IPS-NIHi11 (cell line): ENCODE data around the gene EFNA3.

Experiments used
- DNase-seq: peaks from one replicate; pipeline ENCODE4 v3.0.0; 2012; ENCODE audit warnings: mixed read lengths, low spot score

EFNA3 gene

DNA sequence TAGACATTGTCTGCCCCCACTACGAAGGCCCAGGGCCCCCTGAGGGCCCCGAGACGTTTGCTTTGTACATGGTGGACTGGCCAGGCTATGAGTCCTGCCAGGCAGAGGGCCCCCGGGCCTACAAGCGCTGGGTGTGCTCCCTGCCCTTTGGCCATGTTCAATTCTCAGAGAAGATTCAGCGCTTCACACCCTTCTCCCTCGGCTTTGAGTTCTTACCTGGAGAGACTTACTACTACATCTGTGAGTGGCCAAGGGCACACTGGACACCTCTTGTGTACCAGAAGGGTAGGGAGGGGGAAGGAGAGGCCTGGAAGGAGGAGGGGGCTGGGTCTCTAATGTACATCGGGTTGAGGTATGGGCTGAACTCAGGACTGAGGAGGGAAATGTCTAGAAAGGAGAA, 11.9 kb upstream of the EFNA3 start:
- DNase-seq: no peak

DNA sequence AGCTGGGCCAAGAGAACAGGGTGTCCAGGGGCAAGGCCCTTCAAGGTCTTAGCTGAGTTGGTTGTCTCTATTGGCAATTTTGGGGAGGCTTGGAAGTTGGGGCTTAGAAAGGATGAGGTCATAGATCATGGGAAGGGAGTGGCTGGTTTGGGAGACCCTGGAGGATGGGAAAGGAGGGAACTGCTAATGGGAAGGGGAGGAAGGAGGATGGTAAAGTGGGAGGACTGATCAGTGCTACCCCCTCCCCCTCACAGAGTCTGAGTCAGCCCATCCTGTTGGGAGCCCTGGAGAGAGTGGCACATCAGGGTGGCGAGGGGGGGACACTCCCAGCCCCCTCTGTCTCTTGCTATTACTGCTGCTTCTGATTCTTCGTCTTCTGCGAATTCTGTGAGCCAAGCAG, 10.0 kb upstream of the EFNA3 start:
- no peak for DNase-seq

DNA sequence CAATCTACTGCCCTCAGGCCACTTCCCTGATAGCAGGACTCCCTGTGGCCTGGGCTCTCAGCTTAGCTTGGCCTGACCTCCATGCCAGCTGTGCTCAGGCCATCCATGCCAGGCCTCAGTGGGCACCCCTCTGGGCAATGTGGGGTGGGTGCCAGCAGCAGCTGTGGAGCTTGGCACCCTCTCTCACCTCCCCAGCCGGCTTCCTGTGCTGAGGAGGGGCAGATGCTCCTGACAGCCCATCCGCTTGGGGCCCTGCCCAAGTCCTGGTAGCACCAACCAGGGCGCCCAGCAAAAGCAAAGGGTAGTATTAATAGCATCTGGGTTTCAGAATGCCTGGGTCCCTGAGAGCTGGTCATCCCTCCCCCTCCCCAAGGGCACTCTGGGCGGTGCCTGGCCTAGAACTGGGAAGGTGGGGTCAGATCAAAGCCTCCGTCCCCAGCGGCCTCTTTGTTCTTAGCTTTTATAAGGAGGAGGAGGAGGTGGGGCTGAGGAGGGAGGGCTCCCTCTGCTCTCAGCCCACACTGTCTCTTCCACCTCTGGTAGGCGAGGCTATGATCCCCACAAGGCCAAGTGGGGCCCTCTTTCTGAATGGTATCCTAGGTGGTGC, 9.0 kb upstream of the EFNA3 start:
- DNase-seq: no peak

DNA sequence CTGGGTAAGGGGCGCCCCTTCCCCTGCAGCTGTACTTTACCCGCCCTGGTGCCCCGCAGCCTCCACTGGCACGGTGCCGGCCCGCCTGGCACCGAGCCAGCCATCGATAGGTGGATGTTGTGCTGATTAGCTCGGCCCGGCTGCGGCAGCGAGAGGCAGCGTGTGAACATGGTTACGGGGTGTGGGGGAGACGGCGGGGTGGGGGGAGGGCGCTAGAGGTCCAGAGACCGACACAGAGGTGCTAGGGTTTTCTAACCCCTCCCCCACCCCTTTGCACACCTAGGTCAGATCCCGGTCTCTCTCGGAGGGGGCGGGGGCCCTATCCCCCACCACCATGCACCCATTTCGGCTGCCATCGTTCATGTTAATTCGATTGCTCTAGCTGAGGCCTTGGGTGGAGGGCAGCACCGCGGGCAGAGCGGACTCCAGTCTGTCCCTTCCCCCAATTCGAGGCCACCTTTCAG, 8.4 kb upstream of the EFNA3 start:
- DNase-seq: no peak

DNA sequence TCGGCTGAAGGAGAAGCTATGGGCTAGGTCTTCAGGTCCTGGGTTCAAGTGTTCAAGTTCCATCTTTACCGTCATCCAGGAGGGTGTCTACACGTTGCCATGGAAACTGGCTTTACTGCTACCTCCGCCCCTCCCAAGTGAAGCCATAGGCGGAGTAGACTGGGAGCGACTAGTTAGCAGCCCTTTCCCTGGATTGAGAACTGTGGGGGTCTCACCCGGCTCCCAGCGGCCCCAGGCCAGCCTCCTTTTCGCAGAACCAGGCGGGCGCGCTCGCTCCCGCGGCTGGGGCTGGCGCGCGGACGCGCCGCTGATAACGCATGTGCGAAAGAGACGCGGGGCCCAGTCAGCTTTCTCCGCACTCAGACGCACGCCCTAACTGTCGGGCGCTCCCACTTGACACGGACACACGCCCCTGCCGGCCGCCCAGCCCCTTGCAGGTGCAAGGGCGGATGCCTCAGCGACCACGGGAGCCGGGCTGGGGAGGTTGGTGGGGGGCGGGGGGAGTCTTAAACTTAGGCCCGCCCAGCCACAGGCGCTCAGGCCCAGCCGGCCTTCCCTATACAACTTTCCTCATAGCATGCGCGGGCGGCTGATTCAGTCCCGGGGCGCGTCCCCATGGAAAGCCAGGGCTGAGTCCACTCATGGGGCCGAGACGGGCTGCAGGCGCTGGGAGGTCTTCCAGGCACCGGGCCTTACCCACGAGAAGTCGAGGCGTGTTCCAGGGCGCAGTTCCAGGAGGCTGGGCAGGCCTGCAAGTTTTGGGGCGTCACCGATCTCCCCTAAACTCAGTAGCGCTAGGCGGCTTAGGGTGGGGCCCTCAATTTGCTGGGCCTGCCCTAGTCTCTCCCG, 7.7 kb upstream of the EFNA3 start:
- peak; percentile 83 for DNase-seq

DNA sequence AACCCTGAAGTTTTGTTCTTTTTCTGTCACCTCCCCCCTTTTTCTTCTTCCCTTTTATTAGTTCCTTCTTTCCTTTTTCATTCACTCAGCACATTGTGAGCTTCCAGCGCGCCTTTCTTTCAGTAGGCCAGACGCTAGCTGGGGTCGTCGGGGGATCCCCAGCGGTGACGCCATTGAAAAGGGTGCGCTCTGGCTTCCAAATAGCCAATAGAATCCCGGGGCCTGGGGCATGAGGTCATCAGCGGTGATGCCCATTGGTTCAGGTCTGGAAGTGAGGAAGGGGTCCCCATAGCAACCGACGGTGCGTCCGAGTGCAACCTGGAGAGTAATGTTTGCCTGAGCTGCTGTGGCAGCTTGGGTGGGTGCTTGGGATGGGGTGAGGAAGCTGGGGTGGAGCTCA, 6.9 kb upstream of the EFNA3 start:
- DNase-seq: peak; percentile 61

DNA sequence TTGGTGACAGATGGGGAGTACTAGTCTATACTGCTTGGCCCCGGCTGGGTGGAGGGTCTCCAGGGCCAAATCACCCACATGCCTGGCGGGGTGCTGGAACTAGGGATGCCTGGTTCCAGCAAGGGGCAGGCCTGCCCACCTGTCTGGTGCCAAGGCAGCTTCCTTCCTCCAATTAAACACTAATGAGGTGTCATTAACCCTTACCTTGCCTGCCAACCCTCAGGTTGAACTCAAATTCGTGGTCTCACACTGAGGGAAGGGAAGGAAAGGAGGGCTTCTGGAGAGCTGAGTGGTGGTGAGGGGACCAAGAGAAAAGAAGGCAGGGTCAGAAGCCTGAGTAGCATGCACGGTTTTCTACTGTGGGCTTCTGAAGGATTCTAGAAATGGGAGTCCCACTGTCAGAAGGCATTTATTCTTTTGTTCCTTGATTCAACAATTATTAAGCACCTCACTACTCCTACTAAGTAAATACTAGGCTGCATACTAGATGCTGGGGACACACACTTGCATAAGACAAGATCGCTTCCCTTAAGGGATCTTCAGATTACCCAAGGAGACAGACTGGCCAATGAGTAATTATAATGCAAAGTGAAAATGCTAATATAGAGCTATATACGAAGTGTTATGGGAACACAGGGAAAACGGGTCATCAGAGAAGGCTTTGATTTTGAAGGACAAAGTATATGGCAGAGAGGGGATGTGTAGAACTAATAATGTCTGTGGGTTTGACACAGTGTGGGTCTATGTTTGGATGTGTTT, 5.9 kb upstream of the EFNA3 start:
- DNase-seq: no peak

DNA sequence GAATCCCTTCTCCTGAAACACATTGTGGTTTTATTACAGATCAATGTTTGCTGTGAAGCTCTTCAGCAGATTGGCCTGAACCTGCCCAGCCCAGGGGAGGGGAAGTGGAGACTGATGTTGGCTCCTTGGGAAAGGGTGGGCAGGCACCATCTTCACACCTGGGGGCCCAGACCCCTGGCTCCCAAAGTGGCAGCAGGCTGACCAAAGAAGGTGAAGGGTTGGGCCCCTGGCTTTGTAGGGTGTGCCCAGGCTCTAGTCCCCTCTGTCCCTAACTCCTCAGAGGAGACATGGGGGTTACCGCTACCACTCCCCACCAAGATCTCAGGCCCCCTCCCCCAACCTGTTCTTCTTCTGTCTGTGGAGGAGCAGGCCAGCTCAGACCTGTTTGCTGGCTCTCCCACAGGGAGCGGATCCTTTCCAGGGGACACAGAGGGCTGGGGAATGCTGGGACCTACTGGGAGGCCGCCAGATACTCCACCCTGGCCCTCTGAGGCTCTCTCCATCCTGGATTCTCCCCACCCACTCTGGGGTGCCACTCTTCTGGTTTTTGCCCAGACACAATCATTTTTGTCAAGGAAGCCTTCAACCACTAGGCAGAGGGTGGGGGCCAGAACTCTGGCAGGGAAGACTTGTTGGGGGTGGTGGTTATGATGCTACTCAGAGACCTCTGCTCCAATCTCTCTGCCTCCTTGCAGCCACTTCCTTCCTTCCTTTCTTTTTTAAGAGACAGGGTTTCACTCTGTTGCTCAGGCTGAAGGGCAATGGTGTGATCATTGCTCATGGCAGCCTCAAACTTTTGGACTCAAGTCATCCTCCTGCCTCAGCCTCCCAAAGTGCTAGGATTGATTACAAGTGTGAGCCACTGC, 5.0 kb upstream of the EFNA3 start:
- no peak for DNase-seq

DNA sequence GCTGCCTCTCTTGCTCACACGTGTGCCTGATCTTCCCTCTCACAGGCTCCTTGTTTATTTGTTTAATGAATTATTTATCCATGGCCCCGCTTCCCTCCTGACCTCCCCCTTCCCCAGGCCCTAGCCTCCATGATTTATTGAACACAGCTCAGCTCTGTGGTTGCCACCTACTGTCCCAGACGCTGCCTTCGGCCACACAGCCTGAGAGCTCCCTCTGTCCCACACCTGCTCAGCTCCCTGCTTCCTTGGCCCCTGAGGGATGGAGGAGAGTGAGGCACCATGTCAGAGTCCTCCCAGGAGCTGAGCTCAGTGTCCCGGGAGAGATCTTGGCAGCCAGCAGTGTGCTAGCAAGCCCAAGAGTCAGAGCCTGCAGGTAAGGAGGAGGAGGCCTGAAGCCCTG, 3.1 kb upstream of the EFNA3 start:
- DNase-seq: no peak

DNA sequence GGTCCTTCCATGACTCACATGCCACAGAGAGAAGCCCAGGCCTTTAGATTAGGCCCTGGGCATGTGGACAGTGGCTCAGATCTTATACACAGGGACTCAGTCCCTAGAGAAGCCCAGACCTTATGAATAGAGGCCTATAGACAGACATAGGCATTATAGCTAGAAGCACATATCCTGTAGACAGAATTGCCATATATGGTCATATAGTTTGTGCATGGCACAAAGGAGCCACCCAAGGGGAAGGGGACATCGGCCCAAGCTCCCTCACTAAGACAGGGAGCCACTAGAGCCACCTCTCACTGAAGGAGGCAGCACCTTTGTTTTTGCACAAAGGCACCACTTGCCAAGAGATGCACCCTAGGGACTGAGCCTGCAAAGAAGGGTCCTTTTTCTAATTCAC, 2.3 kb upstream of the EFNA3 start:
- no peak for DNase-seq

DNA sequence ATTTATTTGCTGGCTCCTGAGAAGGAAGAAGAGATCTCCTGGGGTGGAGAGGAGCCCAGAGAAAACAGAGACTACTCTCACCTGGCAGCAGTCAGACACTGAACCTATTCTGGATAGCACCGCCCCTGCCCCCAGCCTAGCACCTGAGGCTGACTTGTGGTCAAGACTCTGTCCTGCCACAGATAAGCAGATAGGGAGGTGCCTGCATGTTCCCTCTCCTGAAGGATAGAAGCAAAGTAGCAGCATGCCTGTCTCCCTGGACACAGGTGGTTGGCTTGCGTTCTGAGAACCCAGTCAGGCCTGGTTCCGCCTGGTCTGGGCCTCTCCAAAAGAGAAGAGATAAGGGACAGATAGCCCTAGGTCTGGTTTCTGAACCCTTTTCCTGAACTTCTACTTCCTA, 1.3 kb upstream of the EFNA3 start:
- DNase-seq: no peak

DNA sequence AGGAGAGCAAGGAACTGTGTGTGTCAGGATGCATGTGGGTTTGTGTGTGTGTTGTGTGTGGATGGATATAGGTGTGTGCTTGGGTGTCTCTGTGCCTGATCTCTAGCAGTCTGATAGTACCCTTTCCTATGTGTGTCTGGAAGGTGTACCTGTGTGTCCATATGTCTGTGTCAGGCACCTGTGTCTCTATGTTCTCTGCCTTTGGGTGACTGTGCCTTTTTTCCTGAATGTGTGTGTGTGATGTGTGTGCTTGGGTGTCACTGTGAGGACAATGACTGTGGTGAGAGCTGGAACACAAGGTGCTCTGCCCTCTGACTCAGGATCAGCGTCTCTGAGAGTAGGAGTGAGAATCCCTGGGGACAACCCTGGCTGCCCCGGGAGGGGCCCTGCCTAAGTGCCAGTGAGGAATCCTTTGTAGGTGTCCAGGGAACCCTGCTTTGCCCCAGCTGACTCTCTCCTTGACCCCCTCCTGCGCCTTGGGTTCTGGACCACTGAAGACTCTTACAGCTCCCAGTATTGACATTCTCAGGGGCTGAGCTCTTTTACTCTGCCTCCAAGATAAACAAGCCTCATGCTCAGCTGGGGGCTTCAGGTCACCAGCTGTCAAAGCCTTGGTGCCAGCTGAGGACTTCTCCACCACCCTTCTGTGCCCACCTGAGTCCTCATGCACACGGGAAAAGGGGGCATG, 735 bp upstream of the EFNA3 start:
- DNase-seq: no peak

DNA sequence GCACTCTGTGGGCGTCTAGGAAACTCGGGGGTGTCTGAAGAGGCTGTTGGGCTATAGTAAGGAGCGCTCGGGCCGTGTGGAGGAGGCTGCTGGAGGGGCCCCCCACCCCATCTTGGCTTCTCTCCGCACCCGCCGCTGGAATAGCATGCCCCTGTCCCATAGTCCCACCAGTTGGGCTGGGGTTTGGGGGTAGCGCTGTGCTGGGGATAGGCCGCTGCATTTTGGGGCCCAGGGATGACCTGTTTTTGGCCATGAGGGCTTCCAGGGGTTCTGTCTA, 511 bp downstream of the EFNA3 start:
- DNase-seq: no peak

DNA sequence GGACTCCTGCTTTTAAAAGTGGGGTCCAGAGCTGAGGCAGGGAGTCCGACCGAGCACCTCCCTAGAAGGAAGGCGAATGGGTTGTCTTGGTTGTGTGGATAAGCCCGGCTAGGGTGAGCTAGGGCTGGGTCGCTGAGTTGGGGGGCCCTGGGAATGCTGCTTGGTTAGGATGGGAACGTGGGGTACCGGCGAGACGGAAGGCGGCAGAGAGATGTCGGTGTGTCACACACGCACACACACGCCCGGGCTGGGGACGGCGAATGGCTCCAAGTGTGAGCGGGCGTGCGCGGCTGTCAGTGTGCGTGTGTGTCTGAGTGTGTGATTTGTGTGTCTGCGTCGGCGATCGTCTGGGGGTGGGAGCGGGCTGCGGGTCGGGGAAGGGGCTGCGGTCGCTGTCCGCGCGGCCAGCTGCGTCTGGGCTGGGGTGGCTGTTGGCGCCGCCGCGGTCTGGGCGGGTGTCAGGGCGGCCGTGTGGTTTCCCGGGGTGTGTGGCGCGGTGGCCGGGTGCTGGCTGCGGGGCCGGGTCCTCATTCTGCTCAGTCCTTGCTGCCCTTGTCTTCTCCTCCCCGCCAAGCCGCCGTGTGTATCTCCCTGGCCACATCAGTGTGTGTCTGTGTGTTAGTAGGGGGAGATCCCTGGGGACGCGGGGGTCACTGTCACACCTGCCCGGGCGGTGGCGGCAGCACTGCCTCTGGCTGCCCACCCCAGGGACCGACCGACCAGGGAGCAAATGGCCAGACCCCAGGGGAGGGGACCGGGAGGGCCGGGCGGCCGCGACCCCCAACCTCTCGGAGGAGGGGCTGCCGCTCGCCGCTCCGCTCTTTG, 1.1 kb downstream of the EFNA3 start:
- peak; percentile 23 for DNase-seq

DNA sequence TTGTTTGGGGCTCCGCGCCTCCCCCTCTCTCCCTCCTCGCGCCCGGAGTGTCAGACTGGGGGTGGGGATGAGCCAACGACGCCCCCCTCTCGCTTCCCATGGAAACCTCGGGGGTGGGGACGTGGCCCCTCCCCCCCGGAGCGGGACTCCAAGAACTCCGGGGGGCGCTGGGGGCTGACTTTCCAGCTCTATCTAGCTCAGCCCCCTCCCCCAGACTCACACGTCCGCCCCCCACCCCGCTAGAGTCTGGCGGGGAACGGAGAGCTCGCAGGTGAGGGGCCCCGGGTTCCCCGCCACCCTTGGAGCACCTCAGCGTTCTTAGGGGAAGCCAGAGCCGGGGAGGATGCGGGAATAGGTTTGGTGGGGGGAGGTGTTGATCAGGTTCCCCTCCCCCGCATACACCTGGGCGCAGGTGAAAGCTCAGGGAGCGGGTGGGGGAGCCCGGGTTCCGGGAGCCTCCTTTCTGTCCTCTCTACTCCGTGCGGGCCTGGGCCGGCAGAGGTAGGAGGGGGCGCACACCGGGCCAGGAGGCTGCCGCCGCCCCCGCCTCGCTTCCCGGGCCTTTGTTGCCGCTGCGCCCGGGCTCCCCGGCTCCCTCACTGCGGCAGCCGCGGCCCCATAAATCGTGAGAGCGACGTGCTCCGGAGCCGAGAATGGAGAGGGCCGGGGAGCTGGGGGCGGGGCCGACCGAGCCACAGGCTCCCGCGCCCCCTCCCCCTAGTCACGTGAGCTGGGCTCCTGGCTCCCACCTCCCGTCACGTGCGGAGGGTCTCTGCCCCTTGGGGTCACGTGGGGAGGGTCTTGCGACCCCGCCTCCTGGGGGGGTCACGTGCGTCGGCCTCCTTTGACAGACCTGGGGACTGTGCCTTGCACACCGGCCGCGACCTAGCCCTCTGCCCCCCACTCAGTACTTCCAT, 1.9 kb downstream of the EFNA3 start:
- DNase-seq: peak; percentile 77

DNA sequence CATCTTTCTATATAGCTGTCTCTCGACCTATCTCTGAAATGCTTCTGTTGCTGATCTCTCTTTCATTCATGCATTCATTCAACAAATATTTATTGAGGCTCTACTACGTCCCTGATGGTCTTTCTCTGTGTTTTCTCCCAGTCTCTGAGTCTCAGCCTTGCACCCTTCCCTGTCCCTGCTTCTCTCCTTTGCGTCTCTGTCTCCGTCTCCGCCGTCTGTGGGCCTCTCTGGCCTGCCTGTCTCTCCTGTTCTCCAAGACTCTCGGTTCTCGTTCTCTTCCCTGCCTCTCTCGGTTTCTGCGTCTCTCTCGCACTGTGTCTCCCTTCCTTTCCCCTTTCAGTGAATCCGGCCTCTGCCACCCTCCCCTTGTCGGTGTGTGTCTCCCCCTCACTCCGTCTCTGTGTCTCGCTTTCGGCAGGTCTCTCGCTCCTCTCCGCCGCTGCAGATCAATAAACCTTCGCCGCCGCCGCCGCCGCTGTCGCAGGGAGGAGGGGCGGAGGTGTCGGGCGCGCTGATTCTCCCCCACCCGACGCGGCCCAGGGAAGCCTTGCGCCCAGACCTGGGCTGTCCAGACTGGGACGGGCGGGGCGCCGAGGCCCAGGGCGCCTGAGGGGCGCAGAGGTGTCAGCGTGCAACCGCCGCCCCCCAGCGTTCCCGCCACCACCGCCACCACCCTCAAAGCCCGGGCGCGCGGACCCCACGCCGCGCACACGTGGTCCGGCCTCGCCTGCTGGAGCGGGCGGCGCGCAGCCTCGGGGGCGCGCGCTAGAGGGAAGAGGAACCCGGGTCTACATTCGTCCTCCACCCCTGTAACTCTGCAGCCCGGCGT, 3.0 kb downstream of the EFNA3 start:
- DNase-seq: no peak

DNA sequence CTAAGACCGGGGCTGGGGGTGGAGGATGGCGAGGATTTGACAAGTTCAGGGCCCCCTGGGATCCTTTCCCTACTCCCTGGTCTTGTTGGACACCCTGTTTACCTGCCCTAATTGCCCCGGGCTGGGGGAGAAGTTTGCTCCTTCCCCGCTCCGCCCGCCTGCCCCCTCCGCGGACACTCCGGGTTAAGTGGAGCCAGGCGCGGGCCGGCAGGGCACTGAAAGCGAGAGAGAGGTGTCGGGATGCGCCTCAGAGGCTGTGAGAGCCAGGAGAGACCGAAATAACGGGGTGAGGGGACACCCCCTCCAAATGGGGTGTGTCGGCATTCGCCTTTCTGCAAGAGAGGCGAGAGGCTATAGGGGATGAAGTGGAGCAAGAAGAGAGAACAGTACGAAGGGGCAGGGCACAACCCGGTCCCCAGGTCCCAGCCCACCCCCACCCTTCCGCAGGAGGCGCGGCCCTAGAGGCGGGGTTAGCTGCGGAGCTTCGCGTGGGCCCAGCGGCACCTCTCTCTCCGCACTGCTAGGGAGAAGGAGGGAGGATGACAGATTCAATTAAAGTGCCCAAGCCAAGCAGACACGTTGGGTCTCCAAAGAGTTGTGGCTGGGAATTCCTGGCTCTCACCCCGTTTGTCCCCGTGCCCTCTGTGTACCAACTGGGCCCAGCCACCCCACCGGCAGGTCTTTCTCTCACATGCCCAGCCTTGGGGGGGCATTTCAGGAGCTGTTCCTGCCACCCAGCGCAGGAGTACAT, 3.8 kb downstream of the EFNA3 start:
- no peak for DNase-seq

DNA sequence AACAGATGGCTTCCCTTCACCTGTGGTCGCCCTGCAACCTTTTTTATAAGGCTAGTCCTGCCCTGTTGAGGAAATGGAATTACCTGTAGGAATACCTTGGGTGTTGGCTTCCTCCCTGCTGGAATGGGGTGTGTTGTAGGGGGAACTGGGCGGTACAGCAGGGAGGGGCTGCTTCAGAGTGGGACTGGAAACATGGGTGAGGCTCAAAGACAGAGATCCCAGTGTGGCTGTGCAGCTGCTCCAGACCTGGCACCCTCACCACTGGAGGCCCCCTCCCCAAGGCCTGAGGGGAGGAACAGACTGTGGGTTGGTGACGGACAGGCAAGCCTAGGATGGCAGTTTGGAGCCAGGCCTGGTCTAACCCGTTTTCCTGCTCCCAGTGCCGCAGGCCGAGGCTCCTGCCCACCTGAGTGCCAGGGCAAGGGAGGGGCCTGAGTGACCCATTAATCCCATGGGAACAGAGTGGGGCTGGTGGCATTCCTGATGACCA, 4.5 kb downstream of the EFNA3 start:
- no peak for DNase-seq
